Measurements from ENCODE around the gene CTNNBL1.

CTNNBL1 gene

GRCh38 chr20:37749218-37749617, 55.4 kb downstream of the CTNNBL1 start:
- TF ChIP-seq CTCF (conservative IDR thresholded peaks at IDR 0.05; ENCODE audit: low read depth, low read length): no peak
- Histone ChIP-seq H3K4me3 (IDR thresholded peaks at IDR 0.05; ENCODE audit: insufficient read depth, low read depth, low read length) (no peak overlapping the region), H4K20me1 (ENCODE audit: insufficient read depth) (no peaks in the 10 kb centered on the region), H3K4me2 (no peak overlapping the region), H3K9ac (no peak overlapping the region), H3K79me2 (ENCODE audit: insufficient read depth, low read depth) (no peaks in the 10 kb centered on the region), H3K4me1 (ENCODE audit: low read depth, poor library complexity, severe bottlenecking) (no peaks in the 10 kb centered on the region), H3K27ac (no peak overlapping the region), H3K27me3 (ENCODE audit: insufficient read depth, low read depth) (no peaks in the 10 kb centered on the region), H3K36me3 (ENCODE audit: insufficient read depth) (no peaks in the 10 kb centered on the region), H2AFZ (ENCODE audit: low read depth) (no peak overlapping the region)

GRCh38 chr20:37749620-37750403, 56.0 kb downstream of the CTNNBL1 start:
- no peaks in the 10 kb centered on the region for H3K4me1 ChIP-seq (ENCODE audit: low read depth, poor library complexity, severe bottlenecking)
- no peaks in the 10 kb centered on the region for H3K27me3 ChIP-seq (ENCODE audit: insufficient read depth, low read depth)
- no peak overlapping the region for H3K4me3 ChIP-seq (IDR thresholded peaks at IDR 0.05; ENCODE audit: insufficient read depth, low read depth, low read length)
- H3K4me2 ChIP-seq: no peak overlapping the region
- H3K9ac ChIP-seq: no peak overlapping the region
- no peak for TF ChIP-seq CTCF (conservative IDR thresholded peaks at IDR 0.05; ENCODE audit: low read depth, low read length)
- H4K20me1 ChIP-seq (ENCODE audit: insufficient read depth): no peaks in the 10 kb centered on the region
- H3K27ac ChIP-seq: no peak overlapping the region
- no peak overlapping the region for H2AFZ ChIP-seq (ENCODE audit: low read depth)
- no peaks in the 10 kb centered on the region for H3K79me2 ChIP-seq (ENCODE audit: insufficient read depth, low read depth)
- no peaks in the 10 kb centered on the region for H3K36me3 ChIP-seq (ENCODE audit: insufficient read depth)

GRCh38 chr20:37755665-37756064, 61.8 kb downstream of the CTNNBL1 start:
- H2AFZ ChIP-seq (ENCODE audit: low read depth): no peak overlapping the region
- no peak for TF ChIP-seq CTCF (conservative IDR thresholded peaks at IDR 0.05; ENCODE audit: low read depth, low read length)
- H3K79me2 ChIP-seq (ENCODE audit: insufficient read depth, low read depth): no peaks in the 10 kb centered on the region
- no peaks in the 10 kb centered on the region for H4K20me1 ChIP-seq (ENCODE audit: insufficient read depth)
- no peak overlapping the region for H3K27ac ChIP-seq
- no peaks in the 10 kb centered on the region for H3K36me3 ChIP-seq (ENCODE audit: insufficient read depth)
- no peaks in the 10 kb centered on the region for H3K4me1 ChIP-seq (ENCODE audit: low read depth, poor library complexity, severe bottlenecking)
- H3K4me3 ChIP-seq (IDR thresholded peaks at IDR 0.05; ENCODE audit: insufficient read depth, low read depth, low read length): no peak overlapping the region
- H3K4me2 ChIP-seq: no peak overlapping the region
- no peak overlapping the region for H3K9ac ChIP-seq
- H3K27me3 ChIP-seq (ENCODE audit: insufficient read depth, low read depth): no peaks in the 10 kb centered on the region

GRCh38 chr20:37756234-37756633, 62.4 kb downstream of the CTNNBL1 start:
- no peak for TF ChIP-seq CTCF (conservative IDR thresholded peaks at IDR 0.05; ENCODE audit: low read depth, low read length)

More at GRCh38 chr20:37756234-37756633, 62.4 kb downstream of the CTNNBL1 start:
- Histone ChIP-seq H3K27me3 (ENCODE audit: insufficient read depth, low read depth) (no peaks in the 10 kb centered on the region), H3K79me2 (ENCODE audit: insufficient read depth, low read depth) (no peaks in the 10 kb centered on the region), H3K9ac (no peak overlapping the region), H2AFZ (ENCODE audit: low read depth) (no peak overlapping the region), H3K4me2 (no peak overlapping the region), H4K20me1 (ENCODE audit: insufficient read depth) (no peaks in the 10 kb centered on the region), H3K36me3 (ENCODE audit: insufficient read depth) (no peaks in the 10 kb centered on the region), H3K4me3 (IDR thresholded peaks at IDR 0.05; ENCODE audit: insufficient read depth, low read depth, low read length) (no peak overlapping the region), H3K27ac (no peak overlapping the region), H3K4me1 (ENCODE audit: low read depth, poor library complexity, severe bottlenecking) (no peaks in the 10 kb centered on the region)
